ENCODE measurements around the gene SYCP1. TPM values are rescaled to one million over a fixed set of nuclear protein-coding genes. Genes with fewer than 3 reads are reported as not detected.

Gene SYCP1, protein sequence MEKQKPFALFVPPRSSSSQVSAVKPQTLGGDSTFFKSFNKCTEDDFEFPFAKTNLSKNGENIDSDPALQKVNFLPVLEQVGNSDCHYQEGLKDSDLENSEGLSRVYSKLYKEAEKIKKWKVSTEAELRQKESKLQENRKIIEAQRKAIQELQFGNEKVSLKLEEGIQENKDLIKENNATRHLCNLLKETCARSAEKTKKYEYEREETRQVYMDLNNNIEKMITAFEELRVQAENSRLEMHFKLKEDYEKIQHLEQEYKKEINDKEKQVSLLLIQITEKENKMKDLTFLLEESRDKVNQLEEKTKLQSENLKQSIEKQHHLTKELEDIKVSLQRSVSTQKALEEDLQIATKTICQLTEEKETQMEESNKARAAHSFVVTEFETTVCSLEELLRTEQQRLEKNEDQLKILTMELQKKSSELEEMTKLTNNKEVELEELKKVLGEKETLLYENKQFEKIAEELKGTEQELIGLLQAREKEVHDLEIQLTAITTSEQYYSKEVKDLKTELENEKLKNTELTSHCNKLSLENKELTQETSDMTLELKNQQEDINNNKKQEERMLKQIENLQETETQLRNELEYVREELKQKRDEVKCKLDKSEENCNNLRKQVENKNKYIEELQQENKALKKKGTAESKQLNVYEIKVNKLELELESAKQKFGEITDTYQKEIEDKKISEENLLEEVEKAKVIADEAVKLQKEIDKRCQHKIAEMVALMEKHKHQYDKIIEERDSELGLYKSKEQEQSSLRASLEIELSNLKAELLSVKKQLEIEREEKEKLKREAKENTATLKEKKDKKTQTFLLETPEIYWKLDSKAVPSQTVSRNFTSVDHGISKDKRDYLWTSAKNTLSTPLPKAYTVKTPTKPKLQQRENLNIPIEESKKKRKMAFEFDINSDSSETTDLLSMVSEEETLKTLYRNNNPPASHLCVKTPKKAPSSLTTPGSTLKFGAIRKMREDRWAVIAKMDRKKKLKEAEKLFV
- not detected for total RNA-seq

DNA sequence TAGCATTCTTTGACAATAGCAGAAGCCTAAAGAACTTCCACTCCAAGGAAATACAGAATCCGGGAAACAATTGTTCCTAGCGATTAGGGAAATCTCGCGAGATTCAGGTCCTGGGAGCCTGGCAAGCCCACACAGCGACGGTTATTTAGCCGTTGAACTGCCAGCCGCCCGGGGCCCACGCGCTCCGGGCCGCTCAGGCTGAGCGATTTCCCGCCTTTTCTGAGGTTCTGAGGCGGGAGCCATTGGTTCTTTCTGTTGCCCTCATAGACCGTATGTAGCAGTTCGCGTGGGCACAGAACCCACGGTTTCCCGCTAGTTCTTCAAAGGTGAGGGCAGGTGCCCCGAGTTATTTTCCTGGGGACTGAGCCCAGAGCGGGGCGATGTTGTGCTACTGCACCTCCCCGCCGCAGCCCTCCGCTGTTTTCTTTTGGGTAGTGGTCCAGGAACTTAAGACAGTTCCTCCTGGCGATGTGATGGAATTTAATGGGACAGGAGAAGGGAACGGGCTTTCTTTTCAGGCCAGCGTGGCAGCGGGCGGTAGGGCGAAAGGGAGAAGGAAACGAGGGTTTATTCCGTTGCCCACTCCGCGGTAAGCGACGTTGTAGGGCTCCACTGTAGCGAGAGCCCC is at the start of gene SYCP1:
SYCP1 (plus strand) TSS at position 171 of the 628 bp plus-strand sequence. CDS start 602 bp downstream, outside the sequence.

DNA sequence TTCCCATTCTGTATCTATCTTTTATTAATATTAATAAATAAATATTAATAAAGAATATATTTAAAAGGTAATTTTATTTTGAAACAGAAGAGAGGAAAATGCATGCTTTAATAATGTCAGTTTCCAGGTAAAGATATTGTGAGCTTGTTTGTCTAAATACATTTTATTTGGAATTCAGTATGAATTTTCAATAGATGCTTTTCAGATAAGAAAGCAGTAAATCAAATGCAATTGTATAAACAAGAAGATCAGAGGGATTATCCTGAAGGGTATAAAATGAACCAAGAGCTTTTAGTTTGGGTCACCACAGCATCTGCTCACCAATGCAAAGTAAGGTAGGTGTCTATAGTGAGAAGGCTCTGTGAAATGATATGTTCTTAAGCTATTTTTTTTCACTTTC is 174.9 kb downstream of the SYCP1 start, which contains the start of gene TSHB:
TSHB (plus strand) TSS at position 301 of the 400 bp plus-strand sequence. CDS start 3,537 bp downstream, outside the sequence.

Other genes with a start within 250 kb of the SYCP1 start
- under 1 TPM; 0.23 to 0.31 TPM for gene DENND2C, start 184.8 kb upstream of the SYCP1 start, total RNA-seq
- gene AMPD1, start 159.3 kb upstream of the SYCP1 start, total RNA-seq, result not detected
- 10 to 100 TPM; 45.8 to 47.2 TPM for gene NRAS, start 138.1 kb upstream of the SYCP1 start, total RNA-seq
- gene CSDE1, start 96.9 kb upstream of the SYCP1 start, total RNA-seq, result 100 to 1,000 TPM; 401 to 408 TPM
- gene SIKE1, start 74.2 kb upstream of the SYCP1 start, total RNA-seq, result 10 to 100 TPM; 54.5 to 54.7 TPM
- not detected for gene TSHB, start 175.0 kb downstream of the SYCP1 start, total RNA-seq
- gene TSPAN2, start 234.6 kb downstream of the SYCP1 start, total RNA-seq, result under 1 TPM; 0.13 to 0.24 TPM

Data from activated naive CD4-positive, alpha-beta T cell treated with anti-CD3 and anti-CD28 coated beads, Interleukin-2, amount 10 ng/mL, durations not matched to agents 5 hours and 36 hours (primary cell).